Gastrocnemius medialis (tissue), 4 donors: ENCODE measurements around the gene GIT1.

Experiments used
- CTCF ChIP-seq, 5 experiments: fragments of 450-650 bp in 3 of 5; fragments of 200-600 bp in 2 of 5; sonication (generic) in 2 of 5; IDR thresholded peaks in 4 of 5; conservative IDR thresholded peaks in 1 of 5; 1 replicate in 4 of 5; 2 replicates in 1 of 5; pipeline ENCODE4 v1.5.1; 2016 to 2019; ENCODE audit warnings: antibody characterized with exemption in 5 of 5, mild to moderate bottlenecking in 3 of 5, moderate library complexity in 3 of 5
- POLR2A ChIP-seq, 2 donors: fragments of 450-650 bp; IDR thresholded peaks; one replicate each; pipeline ENCODE4 v1.6.1; 2017; ENCODE audit warnings: antibody characterized with exemption in 2 of 2, mild to moderate bottlenecking in 2 of 2, moderate library complexity in 2 of 2

- TF ChIP-seq POLR2A (IDR thresholded peaks at IDR 0.05) (no peak), CTCF (IDR thresholded peaks at IDR 0.05 in 4 of 5, conservative IDR thresholded peaks at IDR 0.05 in 1 of 5) (no peak)
Measured at GRCh38 chr17:29620779-29621500, 31.5 kb upstream of the GIT1 start.
